HG03060 (cell line): Measurements from ENCODE around the gene SIRPG.
"Not testable (repeated sequence)": the region's sequence is repeated elsewhere in the genome, so short reads cannot be mapped to it uniquely, and the experiment has no call there.

Experiments
- ATAC-seq: cut with Tn5 transposase; IDR thresholded peaks from one replicate; pipeline ENCODE4 v1.9.1; 2021; ENCODE audit warnings: low read depth, moderate number of reproducible peaks; ENCODE audit not compliant: unreplicated experiment

The SIRPG gene

GRCh38 chr20:1657556-1658334 lies at the start of gene SIRPG:
SIRPG (minus strand) TSS chr20:1657779; CDS start chr20:1657714, 65 bp downstream.
- no peak for ATAC-seq

GRCh38 chr20:1706887-1707286 lies 49.3 kb upstream of the SIRPG start:
- ATAC-seq, result not testable (repeated sequence)

- ATAC-seq, result no peak
Measured at GRCh38 chr20:1706079-1706478, 48.5 kb upstream of the SIRPG start.

GRCh38 chr20:1702855-1703254 lies 45.3 kb upstream of the SIRPG start:
- no peak for ATAC-seq

GRCh38 chr20:1702328-1702727 lies 44.7 kb upstream of the SIRPG start:
- ATAC-seq, result no peak

GRCh38 chr20:1700990-1701389 lies 43.4 kb upstream of the SIRPG start:
- ATAC-seq, result no peak

- no peak for ATAC-seq
Measured at GRCh38 chr20:1697592-1697991, 40.0 kb upstream of the SIRPG start.

- no peak for ATAC-seq
Measured at GRCh38 chr20:1696521-1697209, 39.1 kb upstream of the SIRPG start.

GRCh38 chr20:1694672-1695071 lies 37.1 kb upstream of the SIRPG start:
- no peak for ATAC-seq

- ATAC-seq, result no peak
Measured at GRCh38 chr20:1693427-1693826, 35.8 kb upstream of the SIRPG start.

- ATAC-seq, result no peak
Measured at GRCh38 chr20:1689721-1690120, 32.1 kb upstream of the SIRPG start.

- ATAC-seq, result no peak
Measured at GRCh38 chr20:1688886-1689538, 31.4 kb upstream of the SIRPG start.

GRCh38 chr20:1687053-1687452 lies 29.5 kb upstream of the SIRPG start:
- ATAC-seq, result no peak

- no peak for ATAC-seq
Measured at GRCh38 chr20:1686151-1686748, 28.7 kb upstream of the SIRPG start.

GRCh38 chr20:1685304-1686052 lies 27.9 kb upstream of the SIRPG start:
- no peak for ATAC-seq

GRCh38 chr20:1684872-1685271 lies 27.3 kb upstream of the SIRPG start:
- ATAC-seq, result no peak

- no peak for ATAC-seq
Measured at GRCh38 chr20:1676650-1677049, 19.1 kb upstream of the SIRPG start.

- no peak for ATAC-seq
Measured at GRCh38 chr20:1674990-1675780, 17.6 kb upstream of the SIRPG start.

GRCh38 chr20:1674361-1674760 lies 16.8 kb upstream of the SIRPG start:
- no peak for ATAC-seq

GRCh38 chr20:1673424-1673823 lies 15.8 kb upstream of the SIRPG start:
- ATAC-seq, result no peak
